GM12892 (cell line): ENCODE measurements around the gene ETHE1.

Source experiments
- POLR2A ChIP-seq: IDR thresholded peaks from 2 replicates; pipeline ENCODE4 v1.6.1; 2011; ENCODE audit warnings: low read depth, low read length, control low read depth
- TAF1 ChIP-seq: IDR thresholded peaks from 2 replicates; pipeline ENCODE4 v1.6.1; 2011; ENCODE audit warnings: low read depth, mild to moderate bottlenecking, control low read depth, low read length, borderline replicate concordance

DNA sequence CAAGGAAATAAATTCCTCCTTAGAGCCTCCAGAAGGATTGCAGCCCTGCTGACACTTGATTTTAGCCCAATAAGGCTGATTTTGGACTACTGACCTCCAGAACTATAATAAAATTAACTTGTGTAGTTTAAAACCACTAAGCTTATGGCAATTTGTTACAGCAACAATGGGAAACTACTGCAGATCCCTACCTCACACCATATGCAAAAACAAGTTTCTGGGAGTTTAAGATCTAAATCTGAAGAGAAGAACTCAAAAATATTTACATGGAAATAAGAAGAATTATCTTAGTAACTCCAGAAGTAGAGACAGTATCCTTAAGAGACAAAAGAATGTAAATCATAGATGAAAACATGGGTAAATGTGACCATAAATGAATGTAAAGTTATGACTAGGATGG, 11.9 kb upstream of the ETHE1 start:
- no peak for TF ChIP-seq TAF1
- TF ChIP-seq POLR2A = no peak
